HepG2 (cell line): ENCODE results near the gene IFT43. TPM values are rescaled to one million over a fixed set of nuclear protein-coding genes. Genes with fewer than 3 reads are reported as not detected.

Experiments used
- CCDC6 ChIP-seq: sonication (generic); formaldehyde crosslinking; IDR thresholded peaks from 2 replicates; pipeline ENCODE4 v1.8.1; 2022; ENCODE audit warnings: mild to moderate bottlenecking, missing genetic modification reagents, moderate library complexity
- EP300 ChIP-seq, 3 experiments: sonication (generic) in 1 of 3; formaldehyde crosslinking in 1 of 3; IDR thresholded peaks; 2 replicates each; pipeline versions ENCODE4 v1.5.1 to v1.6.1; 2011 to 2020; ENCODE audit warnings: low read depth in 2 of 3, low read length in 2 of 3, borderline replicate concordance in 1 of 3, improper control_type of control experiment in 1 of 3, mild to moderate bottlenecking in 1 of 3, missing genetic modification reagents in 1 of 3, moderate library complexity in 1 of 3
- FOXA3 ChIP-seq: IDR thresholded peaks from 2 replicates; pipeline ENCODE4 v1.6.1; 2016; ENCODE audit warnings: missing genetic modification reagents, missing compliant biosample characterization
- FOXK1 ChIP-seq: sonication (generic); formaldehyde crosslinking; IDR thresholded peaks from 2 replicates; pipeline ENCODE4 v1.4.0; 2020; ENCODE audit warnings: low read depth, missing genetic modification reagents, borderline replicate concordance
- FOXO1 ChIP-seq: sonication (generic); formaldehyde crosslinking; IDR thresholded peaks from 2 replicates; pipeline ENCODE4 v1.4.0; 2020; ENCODE audit warnings: missing genetic modification reagents
- HMGA1 ChIP-seq: sonication (generic); formaldehyde crosslinking; conservative IDR thresholded peaks from 2 replicates; pipeline ENCODE4 v1.4.0; 2020; ENCODE audit warnings: missing genetic modification reagents
- KDM5B ChIP-seq: sonication (generic); formaldehyde crosslinking; IDR thresholded peaks from 2 replicates; pipeline ENCODE4 v1.4.0; 2020; ENCODE audit warnings: missing genetic modification reagents, mild to moderate bottlenecking, borderline replicate concordance
- KDM6A ChIP-seq: IDR thresholded peaks from 2 replicates; pipeline ENCODE4 v1.6.1; 2016; ENCODE audit warnings: low read depth
- KLF12 ChIP-seq: sonication (generic); formaldehyde crosslinking; IDR thresholded peaks from 2 replicates; pipeline ENCODE4 v1.4.0; 2020; ENCODE audit warnings: missing genetic modification reagents, borderline replicate concordance
- NR3C1 ChIP-seq: sonication (generic); formaldehyde crosslinking; IDR thresholded peaks from 2 replicates; pipeline ENCODE4 v1.4.0; 2020; ENCODE audit warnings: missing genetic modification reagents
- POLR2AphosphoS2 ChIP-seq: IDR thresholded peaks from 2 replicates; pipeline ENCODE4 v1.6.1; 2011; ENCODE audit warnings: low read depth, low read length, improper control_type of control experiment
- POLR2AphosphoS5 ChIP-seq: IDR thresholded peaks from 2 replicates; pipeline ENCODE4 v1.6.1; 2012; ENCODE audit warnings: low read depth, low read length
- SOX5 ChIP-seq: IDR thresholded peaks from 2 replicates; pipeline ENCODE4 v1.6.1; 2016; ENCODE audit warnings: borderline replicate concordance
- ZBTB20 ChIP-seq: sonication (generic); formaldehyde crosslinking; IDR thresholded peaks from 2 replicates; pipeline ENCODE4 v1.8.1; 2023; ENCODE audit warnings: missing genetic modification reagents, low read depth, mild to moderate bottlenecking, borderline replicate concordance
- ZNF883 ChIP-seq: sonication (generic); formaldehyde crosslinking; IDR thresholded peaks from 2 replicates; pipeline ENCODE4 v1.5.1; 2020; ENCODE audit warnings: mild to moderate bottlenecking, missing genetic modification reagents; ENCODE audit errors: not compliant biosample characterization
- polyA plus RNA-seq, 8 experiments: library from polyadenylated mRNA; depleted of rRNA in 3 of 8; stranded (reverse) in 7 of 8; unstranded in 1 of 8; fragments of >200 nt; fragmentation: Illumina TruSeq in 4 of 8; extraction: Trizol in 4 of 8; gene quantifications; 2 replicates each; pipeline versions ENCODE4 v1.2.1 to v1.2.3, GENCODE V29; 2011 to 2016; ENCODE audit warnings: low read depth in 4 of 8, missing spikeins in 1 of 8, mixed read lengths in 1 of 8; ENCODE audit not compliant: insufficient read depth in 1 of 8
- total RNA-seq, 5 experiments: library from RNA; depleted of rRNA; stranded (reverse); fragments of >200 nt; fragmentation: Illumina TruSeq; extraction: Trizol; gene quantifications; 2 replicates each; pipeline ENCODE4 v1.2.3, GENCODE V29; 2016; ENCODE audit warnings: low read depth in 1 of 5
- TF ChIP-seq, protein P1 (sequence below): sonication (generic); formaldehyde crosslinking; IDR thresholded peaks from 2 replicates; pipeline ENCODE4 v1.4.0; 2020; ENCODE audit warnings: missing genetic modification reagents, borderline replicate concordance
- TF ChIP-seq, protein P2 (sequence below): sonication (generic); formaldehyde crosslinking; conservative IDR thresholded peaks from 2 replicates; pipeline ENCODE4 v1.8.0; 2022; ENCODE audit warnings: low read depth, missing genetic modification reagents
- TF ChIP-seq, protein P3 (sequence below): sonication (generic); formaldehyde crosslinking; IDR thresholded peaks from 2 replicates; pipeline ENCODE4 v1.4.0; 2020; ENCODE audit warnings: missing genetic modification reagents, low read depth, mild to moderate bottlenecking, borderline replicate concordance
- TF ChIP-seq, protein P4 (sequence below): fragments of 450-650 bp; IDR thresholded peaks from 2 replicates; pipeline ENCODE4 v1.6.1; 2016
- TF ChIP-seq, protein P5 (sequence below): sonication (generic); formaldehyde crosslinking; IDR thresholded peaks from 2 replicates; pipeline ENCODE4 v1.9.0; 2022; ENCODE audit warnings: low read depth, missing genetic modification reagents

The IFT43 gene
- total and polyA plus RNA-seq, 2 of the 13 experiments (the other 11 are each of a cell fraction or from before 2014, with no cell fraction given): 0.15 to 0.55 TPM

DNA sequence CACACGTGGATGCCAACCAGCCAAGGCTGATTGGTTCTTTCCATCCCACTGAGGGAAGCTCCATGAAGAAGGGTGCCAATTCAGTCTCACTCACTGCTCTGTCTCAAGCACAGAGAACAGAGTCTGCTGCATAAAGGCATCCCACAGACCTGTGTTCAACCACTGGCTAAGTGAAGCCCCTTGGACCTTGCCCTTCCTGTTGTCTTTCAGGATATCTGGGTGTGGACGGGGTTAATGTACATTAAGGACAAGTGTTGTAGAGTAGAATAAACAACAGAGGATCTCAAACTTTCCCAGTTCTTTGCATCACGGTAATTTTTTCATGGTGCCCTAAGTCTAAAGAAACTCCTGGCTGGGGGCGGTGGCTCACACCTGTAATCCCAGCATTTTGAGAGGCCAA is 133.0 kb downstream of the IFT43 start (continued):
- TF ChIP-seq, protein P1, sequence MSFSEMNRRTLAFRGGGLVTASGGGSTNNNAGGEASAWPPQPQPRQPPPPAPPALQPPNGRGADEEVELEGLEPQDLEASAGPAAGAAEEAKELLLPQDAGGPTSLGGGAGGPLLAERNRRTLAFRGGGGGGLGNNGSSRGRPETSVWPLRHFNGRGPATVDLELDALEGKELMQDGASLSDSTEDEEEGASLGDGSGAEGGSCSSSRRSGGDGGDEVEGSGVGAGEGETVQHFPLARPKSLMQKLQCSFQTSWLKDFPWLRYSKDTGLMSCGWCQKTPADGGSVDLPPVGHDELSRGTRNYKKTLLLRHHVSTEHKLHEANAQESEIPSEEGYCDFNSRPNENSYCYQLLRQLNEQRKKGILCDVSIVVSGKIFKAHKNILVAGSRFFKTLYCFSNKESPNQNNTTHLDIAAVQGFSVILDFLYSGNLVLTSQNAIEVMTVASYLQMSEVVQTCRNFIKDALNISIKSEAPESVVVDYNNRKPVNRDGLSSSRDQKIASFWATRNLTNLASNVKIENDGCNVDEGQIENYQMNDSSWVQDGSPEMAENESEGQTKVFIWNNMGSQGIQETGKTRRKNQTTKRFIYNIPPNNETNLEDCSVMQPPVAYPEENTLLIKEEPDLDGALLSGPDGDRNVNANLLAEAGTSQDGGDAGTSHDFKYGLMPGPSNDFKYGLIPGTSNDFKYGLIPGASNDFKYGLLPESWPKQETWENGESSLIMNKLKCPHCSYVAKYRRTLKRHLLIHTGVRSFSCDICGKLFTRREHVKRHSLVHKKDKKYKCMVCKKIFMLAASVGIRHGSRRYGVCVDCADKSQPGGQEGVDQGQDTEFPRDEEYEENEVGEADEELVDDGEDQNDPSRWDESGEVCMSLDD (CRISPR knock-in tag): no peak
- TF ChIP-seq NR3C1 (CRISPR knock-in tag): no peak
- peak; percentile 16; the same call in 1 of the 2 replicates for TF ChIP-seq KDM6A
- TF ChIP-seq, protein P2, sequence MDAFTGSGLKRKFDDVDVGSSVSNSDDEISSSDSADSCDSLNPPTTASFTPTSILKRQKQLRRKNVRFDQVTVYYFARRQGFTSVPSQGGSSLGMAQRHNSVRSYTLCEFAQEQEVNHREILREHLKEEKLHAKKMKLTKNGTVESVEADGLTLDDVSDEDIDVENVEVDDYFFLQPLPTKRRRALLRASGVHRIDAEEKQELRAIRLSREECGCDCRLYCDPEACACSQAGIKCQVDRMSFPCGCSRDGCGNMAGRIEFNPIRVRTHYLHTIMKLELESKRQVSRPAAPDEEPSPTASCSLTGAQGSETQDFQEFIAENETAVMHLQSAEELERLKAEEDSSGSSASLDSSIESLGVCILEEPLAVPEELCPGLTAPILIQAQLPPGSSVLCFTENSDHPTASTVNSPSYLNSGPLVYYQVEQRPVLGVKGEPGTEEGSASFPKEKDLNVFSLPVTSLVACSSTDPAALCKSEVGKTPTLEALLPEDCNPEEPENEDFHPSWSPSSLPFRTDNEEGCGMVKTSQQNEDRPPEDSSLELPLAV (CRISPR knock-in tag): no peak
- TF ChIP-seq HMGA1 (CRISPR knock-in tag): no peak
- TF ChIP-seq, protein P3, sequence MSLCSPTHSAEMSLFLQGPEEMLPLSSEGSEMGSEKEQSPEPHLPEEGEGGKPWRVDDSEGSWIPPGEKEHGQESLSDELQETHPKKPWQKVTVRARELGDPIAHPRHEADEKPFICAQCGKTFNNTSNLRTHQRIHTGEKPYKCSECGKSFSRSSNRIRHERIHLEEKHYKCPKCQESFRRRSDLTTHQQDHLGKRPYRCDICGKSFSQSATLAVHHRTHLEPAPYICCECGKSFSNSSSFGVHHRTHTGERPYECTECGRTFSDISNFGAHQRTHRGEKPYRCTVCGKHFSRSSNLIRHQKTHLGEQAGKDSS (CRISPR knock-in tag): no peak
- TF ChIP-seq ZNF883 (CRISPR knock-in tag): no peak
- TF ChIP-seq POLR2AphosphoS2: no peak
- peak; percentile 43; the same call in 1 of the 2 replicates for TF ChIP-seq ZBTB20 (CRISPR knock-in tag)
- peak in 1 of 2 experiments; percentile 34; a peak in 1 of 4 replicates for TF ChIP-seq EP300 (IDR thresholded peaks at IDR 0.05; ENCODE audit: low read depth in 2 of 2, low read length in 2 of 2)
- TF ChIP-seq EP300 (CRISPR knock-in tag; IDR thresholded peaks at IDR 0.05; ENCODE audit: borderline replicate concordance): no peak
- peak; percentile 52; the same call in 1 of the 2 replicates for TF ChIP-seq FOXK1 (CRISPR knock-in tag)
- TF ChIP-seq, protein P4, sequence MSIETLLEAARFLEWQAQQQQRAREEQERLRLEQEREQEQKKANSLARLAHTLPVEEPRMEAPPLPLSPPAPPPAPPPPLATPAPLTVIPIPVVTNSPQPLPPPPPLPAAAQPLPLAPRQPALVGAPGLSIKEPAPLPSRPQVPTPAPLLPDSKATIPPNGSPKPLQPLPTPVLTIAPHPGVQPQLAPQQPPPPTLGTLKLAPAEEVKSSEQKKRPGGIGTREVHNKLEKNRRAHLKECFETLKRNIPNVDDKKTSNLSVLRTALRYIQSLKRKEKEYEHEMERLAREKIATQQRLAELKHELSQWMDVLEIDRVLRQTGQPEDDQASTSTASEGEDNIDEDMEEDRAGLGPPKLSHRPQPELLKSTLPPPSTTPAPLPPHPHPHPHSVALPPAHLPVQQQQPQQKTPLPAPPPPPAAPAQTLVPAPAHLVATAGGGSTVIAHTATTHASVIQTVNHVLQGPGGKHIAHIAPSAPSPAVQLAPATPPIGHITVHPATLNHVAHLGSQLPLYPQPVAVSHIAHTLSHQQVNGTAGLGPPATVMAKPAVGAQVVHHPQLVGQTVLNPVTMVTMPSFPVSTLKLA: no peak
- peak; percentile 86; the same call in 1 of the 2 replicates for TF ChIP-seq FOXO1 (CRISPR knock-in tag)
- peak; percentile 66 for TF ChIP-seq FOXA3
- no peak for TF ChIP-seq KDM5B (CRISPR knock-in tag)
- peak; percentile 62; the same call in 1 of the 2 replicates for TF ChIP-seq SOX5 (CRISPR knock-in tag)
- no peak for TF ChIP-seq KLF12 (CRISPR knock-in tag)
- TF ChIP-seq CCDC6 (CRISPR knock-in tag): no peak
- no peak for TF ChIP-seq POLR2AphosphoS5
- TF ChIP-seq, protein P5, sequence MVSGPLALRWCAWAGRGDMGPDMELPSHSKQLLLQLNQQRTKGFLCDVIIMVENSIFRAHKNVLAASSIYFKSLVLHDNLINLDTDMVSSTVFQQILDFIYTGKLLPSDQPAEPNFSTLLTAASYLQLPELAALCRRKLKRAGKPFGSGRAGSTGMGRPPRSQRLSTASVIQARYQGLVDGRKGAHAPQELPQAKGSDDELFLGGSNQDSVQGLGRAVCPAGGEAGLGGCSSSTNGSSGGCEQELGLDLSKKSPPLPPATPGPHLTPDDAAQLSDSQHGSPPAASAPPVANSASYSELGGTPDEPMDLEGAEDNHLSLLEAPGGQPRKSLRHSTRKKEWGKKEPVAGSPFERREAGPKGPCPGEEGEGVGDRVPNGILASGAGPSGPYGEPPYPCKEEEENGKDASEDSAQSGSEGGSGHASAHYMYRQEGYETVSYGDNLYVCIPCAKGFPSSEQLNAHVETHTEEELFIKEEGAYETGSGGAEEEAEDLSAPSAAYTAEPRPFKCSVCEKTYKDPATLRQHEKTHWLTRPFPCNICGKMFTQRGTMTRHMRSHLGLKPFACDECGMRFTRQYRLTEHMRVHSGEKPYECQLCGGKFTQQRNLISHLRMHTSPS (CRISPR knock-in tag): no peak
